GM19025 (cell line): ENCODE results near the gene CYREN.

ENCODE experiments used
- ATAC-seq: cut with Tn5 transposase; IDR thresholded peaks from one replicate; pipeline ENCODE4 v1.9.1; 2021; ENCODE audit warnings: mild to moderate bottlenecking, low read depth, moderate library complexity; ENCODE audit not compliant: unreplicated experiment

CYREN gene

DNA sequence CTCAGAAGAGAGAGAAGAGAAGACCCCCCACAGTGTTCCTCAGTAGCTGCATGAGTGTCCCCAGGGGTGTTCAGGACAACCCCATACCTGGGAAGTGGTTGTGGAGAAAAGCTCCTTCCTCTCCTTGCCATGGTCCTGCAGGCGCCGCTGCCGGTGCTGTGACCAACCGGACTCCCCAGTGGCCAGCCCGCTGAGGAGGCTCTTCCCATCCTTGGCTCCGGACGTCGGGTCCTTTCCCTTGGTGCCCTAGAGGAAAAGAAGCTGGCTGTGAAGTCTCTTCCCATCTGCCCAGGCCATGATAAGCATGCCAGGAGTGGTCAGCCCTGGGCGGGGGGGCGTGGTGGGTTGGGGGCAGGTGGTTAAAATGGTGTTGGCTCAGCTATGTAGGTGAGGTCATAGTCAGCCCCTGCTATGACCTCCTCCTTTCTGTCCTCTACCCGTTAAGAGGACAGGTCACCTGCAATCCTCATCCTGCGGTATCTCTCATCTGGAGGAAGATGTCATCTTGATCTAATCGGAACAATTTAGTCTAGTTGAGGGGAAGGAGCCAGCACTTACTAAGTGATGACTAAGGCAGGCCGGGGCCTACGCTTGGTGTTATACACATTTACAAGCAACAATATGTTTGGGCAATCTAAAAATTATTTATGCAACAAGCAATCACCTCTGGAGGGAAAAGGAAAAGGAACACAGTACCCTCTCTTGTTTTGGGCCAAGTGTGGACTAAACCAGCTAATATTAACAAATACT is 27.6 kb upstream of the CYREN start:
- ATAC-seq: no peak

DNA sequence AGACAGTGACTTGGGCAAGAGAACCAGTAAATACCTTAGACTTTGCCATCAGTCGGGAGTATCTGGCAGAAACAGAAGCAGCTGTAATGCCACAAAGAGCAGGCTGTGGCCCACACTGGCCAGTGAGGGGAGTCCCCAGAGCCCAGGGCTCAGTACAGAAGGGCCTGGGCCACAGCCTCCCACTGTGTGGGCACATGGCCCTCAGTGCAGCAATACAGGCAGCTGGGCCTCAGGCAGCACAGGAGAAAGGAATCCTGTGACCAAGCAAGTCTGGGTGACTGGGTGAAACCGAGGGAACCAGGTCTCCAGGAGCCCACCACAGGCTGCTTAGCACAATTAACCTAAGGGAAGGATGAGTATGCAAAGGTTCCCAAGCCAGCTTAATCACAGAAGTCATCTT is 26.8 kb upstream of the CYREN start:
- no peak for ATAC-seq

DNA sequence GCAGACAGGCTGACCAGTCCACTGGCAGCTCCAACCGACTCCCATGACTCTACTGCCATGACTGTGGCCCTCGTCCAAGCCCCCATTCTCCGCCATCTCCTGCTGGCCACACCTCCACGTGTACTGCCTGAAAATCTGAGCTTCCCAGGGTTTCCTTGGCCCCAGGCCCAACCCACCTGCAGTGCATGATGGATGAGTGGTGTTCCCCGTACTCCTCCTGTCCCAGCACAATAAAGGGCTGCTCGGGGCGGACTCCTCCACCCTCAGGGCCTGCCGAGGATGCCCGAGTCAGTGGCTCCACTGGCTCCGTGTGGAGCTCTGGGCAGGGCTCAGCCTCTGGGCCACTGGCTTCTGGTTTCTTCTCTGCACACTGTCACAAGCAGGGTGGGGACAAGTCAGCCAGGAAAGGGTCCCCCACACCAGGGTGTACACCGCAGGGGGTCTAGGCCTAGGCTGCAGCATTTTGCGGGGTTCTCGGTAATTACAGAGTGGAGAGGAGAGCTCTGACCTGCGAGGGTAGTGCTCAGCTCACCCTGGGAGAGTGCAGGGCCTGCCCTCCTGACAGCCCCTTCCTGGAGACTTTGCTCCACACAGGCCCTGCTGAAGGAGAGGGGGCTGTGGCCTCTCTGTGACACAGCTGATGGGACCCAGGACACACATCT is 25.6 kb upstream of the CYREN start:
- no peak for ATAC-seq

DNA sequence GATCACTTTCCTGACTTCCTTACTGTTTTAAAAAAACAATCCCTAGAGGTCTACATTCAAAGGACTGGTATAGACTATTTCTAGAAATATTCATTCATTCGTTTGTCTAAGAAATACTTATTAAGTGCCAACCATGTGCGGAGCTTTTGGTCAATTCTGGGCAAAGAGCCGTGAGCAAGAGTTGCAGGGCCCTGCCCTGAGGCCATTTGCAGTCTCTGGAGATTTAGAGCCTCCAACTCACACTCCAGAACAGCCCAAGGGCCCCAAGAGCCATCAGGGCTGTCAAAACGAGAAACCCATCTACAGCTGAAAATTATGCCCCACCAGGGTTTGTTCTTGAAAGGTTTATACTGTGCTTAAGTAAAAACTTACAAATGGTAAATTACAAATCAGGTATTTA is 24.6 kb upstream of the CYREN start:
- no peak for ATAC-seq

DNA sequence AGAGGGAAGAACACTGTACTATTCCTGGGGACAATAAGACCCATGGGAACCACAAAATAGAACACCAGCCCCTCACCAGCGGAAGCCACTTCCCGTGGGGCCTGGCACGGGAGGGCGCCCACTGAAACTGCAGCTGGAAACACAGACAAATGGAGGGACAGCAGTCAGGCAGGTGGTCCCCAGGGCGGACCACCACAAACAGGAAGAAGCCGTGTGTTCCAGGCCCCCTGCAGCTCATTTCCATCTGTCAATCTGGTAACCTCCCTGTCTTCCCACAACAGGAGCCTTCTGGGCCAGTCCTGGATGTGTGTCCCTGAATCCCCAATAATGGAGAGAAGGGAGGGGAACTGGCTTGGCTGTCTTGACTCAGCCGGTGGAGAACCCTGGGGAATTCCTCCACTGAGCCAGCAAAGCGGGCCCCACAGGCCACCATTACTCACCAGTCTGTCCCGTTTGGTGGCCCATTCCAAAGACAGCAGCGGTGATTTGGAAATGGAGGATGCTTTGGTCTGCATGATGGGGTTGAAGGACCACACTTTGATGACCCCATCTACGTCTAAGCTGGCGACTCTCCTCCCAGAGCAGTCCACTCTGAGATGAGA is 24.1 kb upstream of the CYREN start:
- ATAC-seq: no peak

DNA sequence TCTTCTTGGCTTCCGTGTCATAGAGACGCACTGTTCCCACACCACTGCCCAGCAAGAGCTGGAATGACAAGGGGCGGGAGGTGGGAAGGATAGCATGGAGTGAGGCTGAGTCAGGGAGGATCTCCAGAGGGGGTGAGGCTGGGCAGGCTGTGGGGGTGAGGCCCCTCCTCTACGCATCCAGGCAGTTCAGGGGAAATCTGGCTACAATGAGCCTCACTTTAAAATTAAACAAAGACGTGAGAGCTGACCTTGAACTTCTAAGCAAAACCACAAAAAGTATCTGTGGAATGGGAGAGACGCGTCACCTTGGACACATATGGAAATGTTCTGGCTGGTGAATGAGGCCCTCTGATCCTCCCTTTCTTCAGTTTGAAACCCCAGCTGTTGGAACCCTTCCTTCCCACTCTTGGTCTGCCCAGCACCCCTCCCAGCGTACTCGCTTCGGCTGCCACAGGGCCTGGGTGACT is 23.1 kb upstream of the CYREN start:
- ATAC-seq: no peak

DNA sequence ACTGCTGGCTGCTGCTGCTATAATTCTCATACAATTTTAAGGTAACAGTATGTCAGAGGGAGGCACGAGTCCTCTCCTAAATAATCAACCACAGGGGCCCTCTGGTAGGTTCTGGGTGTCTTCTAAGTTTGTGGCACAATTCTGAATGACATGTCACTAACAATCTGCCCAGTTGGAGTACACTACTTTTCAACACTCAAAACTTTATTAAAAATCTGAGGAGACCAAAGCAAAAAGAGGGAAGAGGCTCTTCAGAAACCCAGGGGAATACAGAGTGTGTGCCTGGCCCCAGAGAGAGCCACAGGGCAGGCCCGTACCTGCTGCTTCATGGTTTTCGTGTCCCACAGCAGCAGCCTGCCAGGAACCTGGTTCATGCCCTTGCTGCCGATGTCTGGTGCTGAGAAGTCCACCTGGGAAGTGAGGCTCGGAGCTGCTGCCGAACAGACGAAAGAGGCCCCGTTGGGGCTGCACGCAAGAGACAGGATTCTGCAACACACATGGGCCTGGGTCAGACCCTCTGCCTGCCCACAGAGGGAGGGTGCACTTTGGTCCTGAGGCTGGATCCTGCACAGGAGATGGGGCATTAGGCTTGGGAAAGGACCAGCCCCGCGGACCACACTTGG is 22.5 kb upstream of the CYREN start:
- no peak for ATAC-seq

DNA sequence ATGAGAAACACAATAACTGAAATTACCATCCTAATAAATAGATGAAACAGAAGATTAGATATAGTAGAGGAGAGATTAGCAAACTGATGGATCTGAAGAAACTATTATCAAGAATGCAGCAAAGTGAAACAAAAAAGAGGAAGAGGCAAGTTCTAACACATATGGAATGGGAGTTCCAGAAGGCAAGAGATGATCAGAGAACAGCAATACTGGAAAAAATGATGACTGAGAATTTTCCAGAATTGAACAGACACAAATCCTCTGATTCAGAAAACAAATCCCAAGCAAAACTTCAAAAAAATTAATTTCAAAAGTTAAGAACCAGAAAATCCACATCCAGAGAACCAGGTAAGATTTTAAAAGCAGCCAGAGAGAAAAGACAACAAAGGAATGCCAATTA is 20.2 kb upstream of the CYREN start:
- no peak for ATAC-seq

DNA sequence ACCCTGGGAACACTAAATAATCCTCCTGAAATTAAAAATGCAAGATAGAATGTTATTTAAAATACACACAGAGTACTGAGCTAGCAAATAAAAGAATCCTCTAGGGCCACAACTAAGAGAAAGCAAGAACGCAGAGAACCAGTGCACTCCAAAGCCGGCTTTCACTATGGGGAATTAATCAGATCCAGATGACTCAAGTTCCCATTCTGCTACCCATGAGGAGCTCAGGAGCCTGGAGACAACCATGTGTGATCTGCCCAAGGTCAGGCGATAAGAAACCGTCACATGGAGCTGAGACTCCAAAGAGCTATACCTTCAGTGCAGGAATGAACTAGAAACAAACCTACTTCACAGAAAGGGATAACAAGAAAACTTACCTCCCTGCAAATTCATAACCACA is 19.5 kb upstream of the CYREN start:
- no peak for ATAC-seq

DNA sequence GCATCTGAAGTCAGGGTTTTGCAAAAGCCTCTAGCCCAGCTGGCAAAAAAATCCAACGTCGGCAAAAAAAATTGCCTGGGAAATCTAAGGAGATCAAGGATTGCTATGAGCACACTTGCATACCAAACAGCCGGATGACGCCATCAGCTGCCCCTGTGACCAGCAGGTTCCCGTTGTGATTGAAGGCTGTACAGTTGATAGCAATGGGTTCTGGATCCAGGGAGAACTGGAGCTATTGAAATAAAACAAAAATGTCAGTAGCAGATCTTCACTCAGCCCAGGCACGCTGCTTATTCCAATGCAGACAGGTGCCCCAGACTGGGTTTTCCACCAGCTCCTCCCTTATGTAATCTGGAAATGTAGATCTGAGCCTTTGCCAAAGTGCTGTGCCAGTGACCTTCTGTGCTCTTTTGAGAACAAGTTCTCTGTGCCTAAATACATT is 18.7 kb upstream of the CYREN start:
- ATAC-seq: no peak

DNA sequence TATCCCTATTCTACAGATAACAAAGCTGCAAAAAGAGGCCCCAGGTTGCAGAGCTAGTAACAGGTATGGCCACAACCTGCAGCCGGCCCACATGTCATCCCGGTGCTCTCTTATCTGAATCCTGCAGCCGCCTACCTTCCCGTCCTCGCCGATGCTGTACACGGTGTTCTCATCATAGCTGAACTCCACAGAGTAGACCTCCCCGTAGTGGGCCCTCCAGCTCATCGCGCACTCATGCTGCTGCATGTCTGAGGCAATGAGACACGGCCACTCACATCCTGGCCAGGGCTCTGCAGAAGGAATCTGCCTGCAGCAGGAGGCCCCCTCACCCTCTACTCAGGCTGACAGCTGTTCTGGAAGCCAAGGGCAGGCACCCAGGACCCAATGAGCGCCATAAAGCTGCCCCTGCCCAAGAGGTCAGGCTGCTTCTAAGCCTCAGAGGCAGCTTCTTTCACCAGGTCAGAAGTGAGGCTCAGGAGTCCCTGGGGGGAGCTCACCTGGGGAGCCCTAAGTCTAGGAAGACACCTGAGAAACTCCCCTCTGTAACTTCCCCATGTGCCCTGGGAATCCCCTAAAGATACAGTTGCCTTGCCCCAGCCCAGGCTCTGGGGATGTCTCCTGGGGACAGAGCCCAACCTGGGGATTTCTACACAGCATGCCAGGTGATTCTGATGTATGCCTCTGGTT is 17.9 kb upstream of the CYREN start:
- peak; percentile 42 for ATAC-seq

DNA sequence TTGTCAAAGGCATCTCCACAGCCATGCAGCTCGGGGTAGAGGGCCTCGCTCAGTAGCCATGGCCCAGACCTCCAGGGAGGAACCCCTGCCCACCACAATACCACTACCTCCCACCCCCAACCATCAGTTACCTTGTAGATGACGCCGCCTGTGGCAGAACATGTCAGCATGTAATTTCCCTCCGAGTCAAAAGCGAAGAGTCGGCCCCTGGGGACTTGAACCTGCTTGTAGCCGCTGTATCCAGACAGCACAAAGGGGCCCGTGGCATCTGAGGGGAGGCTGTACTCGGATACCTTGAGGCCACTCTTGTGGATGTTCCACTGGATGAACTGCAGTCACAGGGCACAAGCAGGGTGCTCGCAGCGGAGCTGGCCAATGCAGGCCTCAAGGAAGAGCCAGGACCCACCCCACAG is 16.3 kb upstream of the CYREN start:
- peak; percentile 59 for ATAC-seq

DNA sequence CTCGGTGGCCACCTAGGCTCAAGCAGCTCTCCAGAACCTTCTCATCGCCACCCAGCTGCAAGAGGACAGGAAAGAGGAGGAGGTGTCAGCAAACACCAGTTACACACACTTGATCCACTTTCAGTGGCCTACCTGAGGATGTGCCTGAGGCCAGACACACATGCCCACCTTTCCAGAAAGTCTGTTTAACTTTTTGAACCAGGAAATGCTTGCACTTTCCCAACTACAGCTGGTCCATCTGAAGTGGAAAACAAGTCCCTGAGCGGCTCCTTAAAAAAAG is 15.7 kb upstream of the CYREN start:
- ATAC-seq: no peak

DNA sequence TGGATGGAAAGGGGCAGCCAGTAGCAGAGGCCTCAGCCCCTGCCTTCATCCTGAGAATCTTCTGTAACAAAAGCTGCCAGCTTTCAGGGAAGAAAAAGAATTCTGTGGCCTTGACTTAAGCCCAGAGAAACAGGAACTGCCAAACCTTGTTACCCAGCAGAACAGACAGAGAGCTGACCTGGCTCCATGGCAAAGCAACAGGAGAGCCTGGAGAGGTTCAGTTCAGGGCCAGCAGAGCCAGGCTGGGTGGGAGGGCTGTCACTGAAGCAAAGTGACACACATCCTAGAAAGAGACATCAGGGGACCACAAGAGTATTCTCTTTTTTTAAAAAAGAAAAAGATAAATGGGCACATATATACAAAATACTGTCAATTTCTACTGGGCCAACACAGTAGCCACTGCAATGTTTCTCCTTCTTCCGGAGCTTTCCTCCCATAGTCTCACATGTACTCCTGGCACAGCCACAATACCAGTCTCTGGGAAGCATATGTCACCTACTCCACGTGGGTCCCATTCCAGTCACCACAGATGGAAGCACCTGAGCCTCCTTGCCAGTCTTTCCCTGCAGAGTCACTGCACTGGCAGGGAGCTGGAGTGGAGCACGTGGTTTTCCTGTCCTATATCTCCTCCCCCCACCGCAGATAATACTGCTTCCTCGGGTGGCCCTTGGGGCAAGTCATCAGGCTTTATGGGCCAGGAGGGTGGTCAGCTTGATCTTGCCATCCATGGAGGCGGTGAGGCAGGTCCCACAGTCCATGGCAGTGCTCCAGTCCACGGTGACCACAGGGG is 15.2 kb upstream of the CYREN start:
- ATAC-seq: no peak

DNA sequence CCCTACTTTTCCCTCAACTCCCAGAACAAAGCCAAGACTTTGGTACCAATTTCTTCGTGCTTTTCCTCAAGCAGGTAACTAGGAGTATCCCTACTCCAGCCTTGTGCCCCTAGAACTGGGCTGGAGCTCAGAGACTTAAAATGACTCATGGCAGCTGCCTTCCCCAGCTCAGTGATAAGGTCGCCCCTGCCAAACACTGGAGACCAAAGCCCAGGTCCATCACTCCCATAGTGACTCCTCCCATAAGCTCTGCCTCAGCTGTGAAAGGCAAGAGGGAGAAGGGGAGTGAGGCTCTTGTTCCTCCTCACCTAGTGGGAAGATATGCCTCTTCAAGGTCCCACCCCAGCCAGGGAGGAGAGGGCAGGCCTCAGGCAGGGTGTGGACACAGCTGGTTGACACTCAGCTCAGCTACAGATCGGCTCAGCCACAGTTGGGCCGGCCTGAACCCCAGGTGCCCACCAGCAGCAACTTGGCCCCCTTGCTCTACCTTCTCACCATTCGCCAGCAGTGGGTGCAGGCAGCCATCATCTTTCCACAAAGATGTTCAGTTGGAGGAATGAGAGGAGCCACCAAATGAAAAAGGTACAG is 13.8 kb upstream of the CYREN start:
- ATAC-seq: no peak

DNA sequence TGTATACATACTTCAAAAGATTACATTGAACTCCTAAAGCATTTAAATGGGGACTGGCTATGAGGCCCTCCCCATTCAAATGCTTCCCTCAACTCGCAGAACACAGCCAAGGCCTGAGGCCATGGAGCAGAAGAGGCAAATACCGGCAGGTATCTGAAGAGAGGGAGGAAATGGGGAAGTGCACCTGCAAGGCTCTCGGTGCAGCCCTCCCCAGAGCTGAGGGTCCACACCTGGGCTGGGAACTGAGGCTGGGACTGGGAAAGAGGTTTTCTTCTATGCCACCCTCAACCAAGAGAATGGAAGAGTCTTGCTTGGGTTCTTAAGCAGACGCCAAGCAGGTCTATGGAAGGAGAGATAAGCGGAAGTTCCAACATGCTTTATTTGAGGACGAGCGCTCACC is 13.0 kb upstream of the CYREN start:
- no peak for ATAC-seq

DNA sequence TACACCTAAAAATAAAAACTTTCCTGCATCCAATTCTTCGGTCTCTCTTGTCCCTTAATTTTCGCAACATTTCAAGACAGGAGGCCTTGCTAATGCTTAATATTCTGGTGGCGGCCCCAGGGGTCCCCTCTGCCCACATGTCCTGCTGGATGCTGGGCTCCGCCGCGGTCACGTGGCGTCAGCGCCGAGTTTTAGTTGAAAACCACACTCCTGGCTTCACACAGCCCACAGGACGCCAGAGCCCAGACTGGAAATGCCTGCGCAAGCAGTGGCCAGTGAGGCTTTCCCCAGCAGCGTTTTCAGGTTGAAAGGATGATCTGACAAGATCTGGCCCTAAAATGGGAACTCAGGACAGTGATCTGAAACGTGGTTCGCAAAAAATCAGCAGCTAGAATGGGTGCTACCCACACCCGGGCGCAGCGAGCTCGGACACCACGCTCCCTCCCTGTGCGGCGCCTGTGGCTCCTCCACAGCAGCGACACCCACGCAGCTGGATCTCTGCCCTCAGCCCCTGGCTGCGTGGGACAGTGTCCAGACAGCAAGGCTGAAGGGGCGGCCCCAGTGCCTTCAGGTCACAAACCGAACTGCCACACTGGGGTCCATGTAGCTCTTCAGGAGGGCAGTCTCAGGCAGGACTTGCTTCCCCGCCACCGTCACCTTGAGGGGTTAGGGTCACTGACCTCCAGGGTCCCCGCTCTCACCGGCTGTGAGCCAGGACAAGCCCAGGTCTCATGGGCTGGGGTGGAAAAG is 11.6 kb upstream of the CYREN start:
- ATAC-seq: no peak

DNA sequence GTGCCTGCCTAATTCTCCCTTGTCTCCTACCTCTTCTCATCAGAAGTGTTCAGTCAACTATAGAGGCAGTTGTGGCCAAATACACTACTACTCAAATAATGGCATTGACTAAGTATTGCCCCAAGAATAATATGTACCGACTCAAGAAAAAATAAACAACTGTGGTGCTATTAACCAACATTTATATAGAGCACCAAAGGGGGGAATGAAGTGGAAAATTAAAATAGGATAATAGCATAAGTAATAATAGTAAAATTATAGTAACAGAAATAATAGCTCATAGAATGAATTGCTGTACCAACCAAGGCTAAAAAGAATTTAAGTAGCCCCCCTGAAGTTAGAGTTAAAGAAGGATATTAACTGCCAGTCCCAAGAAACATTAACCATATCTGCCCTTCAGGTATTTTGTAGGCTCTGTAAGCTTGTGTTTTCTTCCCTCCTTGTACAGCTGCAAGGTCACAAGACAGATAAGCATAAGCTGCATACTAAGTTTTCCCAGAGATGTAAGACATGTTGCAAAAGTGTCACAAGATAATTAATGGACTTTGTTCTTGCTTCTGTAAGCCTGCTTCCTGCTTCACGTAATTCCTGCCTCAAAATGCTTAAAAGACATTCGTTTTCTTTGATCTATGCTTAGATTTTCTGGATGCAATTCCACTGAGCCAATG is 10.9 kb upstream of the CYREN start:
- no peak for ATAC-seq

DNA sequence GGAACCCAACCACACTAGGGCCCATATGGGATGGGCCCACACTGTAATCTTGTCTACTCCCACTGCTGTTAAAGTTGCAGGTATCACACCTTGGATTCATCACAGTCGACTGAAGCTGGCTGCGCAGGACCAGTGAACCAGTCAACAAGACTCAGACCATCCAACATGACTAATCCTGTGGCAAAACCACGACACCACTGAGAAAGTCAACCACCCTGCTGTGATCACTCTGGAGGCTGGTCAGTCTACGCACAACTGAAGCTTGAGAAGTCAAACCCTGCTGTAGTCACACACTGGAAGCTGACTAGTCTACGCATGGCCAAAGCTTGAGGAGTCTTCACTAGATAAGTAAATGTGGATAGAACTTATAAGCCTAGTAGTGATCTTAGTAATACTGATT is 9.6 kb upstream of the CYREN start:
- no peak for ATAC-seq
